Colonic mucosa (tissue), 4 donors: Measurements from ENCODE around the gene FAM53A. TPM values are rescaled to one million over a fixed set of nuclear protein-coding genes. Genes with fewer than 3 reads are reported as not detected.
A peak's percentile ranks its signal among the peaks of the same experiment; 100 is the strongest.

Experiments used
- DNase-seq: peaks from one replicate; pipeline ENCODE4 v3.0.0-alpha.2; 2020
- H3K27ac ChIP-seq: fragments of 200-600 bp; one replicate; pipeline ENCODE4 v1.8.0; 2021
- H3K27me3 ChIP-seq: fragments of 200-600 bp; one replicate; pipeline ENCODE4 v1.8.0; 2021
- H3K36me3 ChIP-seq: fragments of 200-600 bp; one replicate; pipeline ENCODE4 v1.8.0; 2021
- H3K4me1 ChIP-seq: fragments of 200-600 bp; one replicate; pipeline ENCODE4 v1.8.0; 2021; ENCODE audit warnings: mild to moderate bottlenecking
- H3K4me3 ChIP-seq: fragments of 200-600 bp; one replicate; pipeline ENCODE4 v1.8.0; 2021
- H3K9ac ChIP-seq, 2 donors: one replicate each; pipeline ENCODE4 v1.7.0; 2013; ENCODE audit warnings: control low read depth in 2 of 2, low read depth in 2 of 2, low read length in 2 of 2
- H3K9me3 ChIP-seq: fragments of 200-600 bp; one replicate; pipeline ENCODE4 v1.8.0; 2021
- intact Hi-C: fragments of 100-400 bp; cut with DNase I; formaldehyde crosslinking; loops from one replicate; pipeline ENCODE4 v1.14.1; 2022
- total RNA-seq, 2 donors: library from RNA; stranded (reverse); fragmentation: NEBNext Ultra II Directional in 1 of 2; extraction: Animal tissue kit (Norgen Biotek cat#: 25700) in 1 of 2; gene quantifications; one replicate each; pipeline ENCODE4 v1.2.1, GENCODE V29; 2021
- TF ChIP-seq, protein P1 (sequence below): fragments of 200-600 bp; IDR thresholded peaks from one replicate; pipeline ENCODE4 v1.8.0; 2022; ENCODE audit warnings: antibody characterized with exemption, mild to moderate bottlenecking
- donor health status: healthy.
- donor health status: DM: no; HTN: no; CAD: no.
- donor health status: DM: no; HTN: no; CAD: no.

Gene FAM53A
- total RNA-seq, 2 donors from 2014 or later: 0.86 to 1.5 TPM

DNA sequence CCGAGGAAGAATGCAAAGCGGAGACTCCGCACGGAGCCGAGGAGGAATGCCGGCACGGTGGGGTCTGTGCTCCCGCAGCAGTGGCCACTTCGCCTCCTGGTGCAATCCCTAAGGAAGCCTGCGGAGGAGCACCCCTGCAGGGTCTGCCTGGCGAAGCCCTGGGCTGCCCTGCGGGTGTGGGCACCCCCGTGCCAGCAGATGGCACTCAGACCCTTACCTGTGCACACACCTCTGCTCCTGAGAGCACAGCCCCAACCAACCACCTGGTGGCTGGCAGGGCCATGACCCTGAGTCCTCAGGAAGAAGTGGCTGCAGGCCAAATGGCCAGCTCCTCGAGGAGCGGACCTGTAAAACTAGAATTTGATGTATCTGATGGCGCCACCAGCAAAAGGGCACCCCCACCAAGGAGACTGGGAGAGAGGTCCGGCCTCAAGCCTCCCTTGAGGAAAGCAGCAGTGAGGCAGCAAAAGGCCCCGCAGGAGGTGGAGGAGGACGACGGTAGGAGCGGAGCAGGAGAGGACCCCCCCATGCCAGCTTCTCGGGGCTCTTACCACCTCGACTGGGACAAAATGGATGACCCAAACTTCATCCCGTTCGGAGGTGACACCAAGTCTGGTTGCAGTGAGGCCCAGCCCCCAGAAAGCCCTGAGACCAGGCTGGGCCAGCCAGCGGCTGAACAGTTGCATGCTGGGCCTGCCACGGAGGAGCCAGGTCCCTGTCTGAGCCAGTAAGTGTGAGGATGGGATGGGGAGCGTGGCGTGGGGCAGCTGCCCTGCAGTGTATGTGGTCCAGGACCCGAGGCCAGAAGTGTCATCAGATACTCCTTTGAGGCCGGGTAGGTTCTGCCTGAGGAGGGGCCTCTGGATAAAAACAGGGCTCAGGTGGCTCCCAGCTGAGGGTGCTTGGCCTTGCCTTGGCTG is 44.2 kb upstream of the FAM53A start:
- H3K27ac ChIP-seq: no peak overlapping the region
- no peak overlapping the region for H3K4me3 ChIP-seq
- no peaks in the 10 kb centered on the region for H3K27me3 ChIP-seq
- TF ChIP-seq, protein P1, sequence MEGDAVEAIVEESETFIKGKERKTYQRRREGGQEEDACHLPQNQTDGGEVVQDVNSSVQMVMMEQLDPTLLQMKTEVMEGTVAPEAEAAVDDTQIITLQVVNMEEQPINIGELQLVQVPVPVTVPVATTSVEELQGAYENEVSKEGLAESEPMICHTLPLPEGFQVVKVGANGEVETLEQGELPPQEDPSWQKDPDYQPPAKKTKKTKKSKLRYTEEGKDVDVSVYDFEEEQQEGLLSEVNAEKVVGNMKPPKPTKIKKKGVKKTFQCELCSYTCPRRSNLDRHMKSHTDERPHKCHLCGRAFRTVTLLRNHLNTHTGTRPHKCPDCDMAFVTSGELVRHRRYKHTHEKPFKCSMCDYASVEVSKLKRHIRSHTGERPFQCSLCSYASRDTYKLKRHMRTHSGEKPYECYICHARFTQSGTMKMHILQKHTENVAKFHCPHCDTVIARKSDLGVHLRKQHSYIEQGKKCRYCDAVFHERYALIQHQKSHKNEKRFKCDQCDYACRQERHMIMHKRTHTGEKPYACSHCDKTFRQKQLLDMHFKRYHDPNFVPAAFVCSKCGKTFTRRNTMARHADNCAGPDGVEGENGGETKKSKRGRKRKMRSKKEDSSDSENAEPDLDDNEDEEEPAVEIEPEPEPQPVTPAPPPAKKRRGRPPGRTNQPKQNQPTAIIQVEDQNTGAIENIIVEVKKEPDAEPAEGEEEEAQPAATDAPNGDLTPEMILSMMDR: no peak
- no peaks in the 10 kb centered on the region for H3K4me1 ChIP-seq
- no peak for DNase-seq
- no peaks in the 10 kb centered on the region for H3K9me3 ChIP-seq
- H3K36me3 ChIP-seq: no peaks in the 10 kb centered on the region
- H3K9ac ChIP-seq: peak overlapping the region in 1 of 2 donors; percentile 44
- intact Hi-C loops: loop anchor here (5.0 to 10.0 kb wide), 2 partner anchors 36 to 374 kb away; no protein-coding TSS in a partner anchor

DNA sequence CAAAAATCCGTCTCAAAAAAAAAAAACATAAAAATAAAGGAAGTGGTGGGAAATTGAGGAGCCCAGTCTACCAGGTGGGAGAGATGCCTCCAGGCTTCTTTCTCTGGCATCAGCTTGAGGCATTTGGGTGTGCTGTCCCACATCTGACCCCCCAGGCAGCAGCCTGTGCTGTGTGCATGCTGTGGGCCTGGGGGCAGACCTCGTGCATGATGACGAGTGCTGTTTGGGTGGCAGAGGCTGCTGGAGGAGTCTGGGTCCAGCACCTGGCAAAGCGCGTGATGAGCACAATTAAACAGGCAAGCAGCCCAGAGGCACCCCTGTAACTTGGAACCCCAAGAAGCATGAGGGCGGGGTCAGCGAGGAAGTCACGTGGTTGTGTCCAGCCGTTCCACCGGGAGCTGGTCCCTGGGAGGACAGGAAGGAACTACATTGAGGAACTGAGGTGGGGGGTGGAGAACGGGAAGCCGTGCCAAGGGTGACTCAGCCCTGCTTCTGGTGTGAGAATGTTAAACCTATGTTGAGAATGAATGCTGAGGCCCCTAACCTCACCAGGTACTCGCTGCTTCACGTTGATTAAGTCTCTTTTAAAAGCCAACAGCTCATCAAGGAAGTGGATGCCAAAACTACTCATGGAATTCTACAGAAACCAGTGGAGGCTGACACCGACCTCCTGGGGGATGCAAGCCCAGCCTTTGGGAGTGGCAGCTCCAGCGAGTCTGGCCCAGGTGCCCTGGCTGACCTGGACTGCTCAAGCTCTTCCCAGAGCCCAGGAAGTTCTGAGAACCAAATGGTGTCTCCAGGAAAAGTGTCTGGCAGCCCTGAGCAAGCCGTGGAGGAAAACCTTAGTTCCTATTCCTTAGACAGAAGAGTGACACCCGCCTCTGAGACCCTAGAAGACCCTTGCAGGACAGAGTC is 43.3 kb upstream of the FAM53A start:
- peak overlapping the region; percentile 24 to 44 for H3K9ac ChIP-seq

DNA sequence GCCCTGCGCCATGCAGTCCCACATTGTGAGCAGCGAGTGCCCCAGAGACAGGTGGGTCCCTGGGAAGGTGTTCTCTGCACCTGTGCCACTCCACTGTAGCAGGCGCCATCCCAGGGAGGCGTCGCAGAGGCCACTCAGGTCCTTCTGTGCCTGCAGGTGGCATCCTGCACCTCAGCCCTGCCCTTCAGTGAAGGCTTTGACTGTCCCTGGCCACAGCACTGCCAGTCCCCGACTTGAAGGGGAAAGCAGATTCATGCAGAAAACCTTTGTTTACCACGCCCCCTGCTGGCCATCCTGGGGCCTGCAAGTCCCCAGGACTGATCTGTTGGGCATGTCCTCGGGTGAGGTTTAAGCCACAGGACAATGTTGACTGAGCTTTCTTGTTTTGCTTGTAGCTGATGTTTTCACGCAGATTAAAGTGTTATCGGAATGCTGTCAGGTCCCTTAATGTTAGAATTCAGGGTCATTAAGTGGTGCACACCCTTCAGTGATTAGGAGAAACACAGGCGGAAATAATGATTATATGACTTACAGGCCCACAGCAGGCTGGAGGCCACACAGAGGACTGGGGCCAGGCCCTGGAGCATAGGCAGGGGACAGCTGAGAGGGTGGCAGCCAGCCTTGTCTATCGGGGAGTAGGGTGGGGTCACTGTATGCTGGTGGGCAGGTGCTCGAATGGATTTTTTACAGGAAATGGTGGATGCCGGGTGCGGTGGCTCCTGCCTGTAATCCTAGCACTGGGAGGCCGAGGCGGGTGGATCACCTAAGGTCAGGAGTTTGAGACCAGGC is 42.2 kb upstream of the FAM53A start:
- intact Hi-C loops: loop anchor here (5.0 to 10.0 kb wide), 2 partner anchors 34 to 372 kb away; no protein-coding TSS in a partner anchor
- Histone ChIP-seq H3K4me1 (peaks cover 12% of the 10 kb centered on the region), H3K9me3 (no peaks in the 10 kb centered on the region), H3K27ac (peak overlapping the region; percentile 11), H3K9ac (peak overlapping the region in 1 of 2 donors; percentile 16), H3K36me3 (no peaks in the 10 kb centered on the region), H3K27me3 (no peaks in the 10 kb centered on the region), H3K4me3 (no peak overlapping the region)
- TF ChIP-seq, protein P1: peak; percentile 100
- DNase-seq: peak; percentile 95

More for the DNA sequence above, 43.3 kb upstream of the FAM53A start:
- Histone ChIP-seq H3K27me3 (no peaks in the 10 kb centered on the region), H3K4me3 (no peak overlapping the region), H3K27ac (peak overlapping the region; percentile 11), H3K36me3 (no peaks in the 10 kb centered on the region), H3K9me3 (no peaks in the 10 kb centered on the region), H3K4me1 (peaks cover 5% of the 10 kb centered on the region)
- TF ChIP-seq, protein P1: no peak
- intact Hi-C loops: loop anchor here (5.0 to 10.0 kb wide), 2 partner anchors 35 to 373 kb away; no protein-coding TSS in a partner anchor
- peak; percentile 53 for DNase-seq

DNA sequence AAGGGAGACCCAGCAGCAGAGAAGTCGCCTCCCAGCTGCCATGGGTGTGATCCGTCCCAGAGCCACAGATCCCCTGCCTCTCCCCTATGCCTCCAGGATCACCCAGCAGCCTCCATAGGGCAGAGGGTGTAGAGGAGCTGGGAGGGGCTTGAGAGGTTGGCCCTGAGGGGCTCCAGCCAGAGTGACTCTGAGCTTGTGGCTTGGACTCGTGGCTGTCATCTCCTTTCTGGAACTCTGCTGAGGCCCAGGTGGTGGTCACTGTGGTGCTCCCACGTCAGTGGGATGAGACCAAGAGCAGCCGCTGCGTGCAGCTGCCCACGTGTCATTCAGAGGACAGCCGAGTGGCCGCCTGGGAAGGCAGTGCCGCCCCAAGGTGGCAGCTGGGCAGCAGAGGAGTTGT is 41.4 kb upstream of the FAM53A start:
- DNase-seq: no peak
- TF ChIP-seq, protein P1: no peak
- intact Hi-C loops: loop anchor here (5.0 to 10.0 kb wide), 2 partner anchors 33 to 371 kb away; no protein-coding TSS in a partner anchor
- H3K4me1 ChIP-seq: peaks cover 12% of the 10 kb centered on the region
- H3K9ac ChIP-seq: no peak overlapping the region
- no peak overlapping the region for H3K4me3 ChIP-seq
- H3K27me3 ChIP-seq: no peaks in the 10 kb centered on the region
- H3K27ac ChIP-seq: no peak overlapping the region
- H3K9me3 ChIP-seq: no peaks in the 10 kb centered on the region
- no peaks in the 10 kb centered on the region for H3K36me3 ChIP-seq
